ENCODE data around the gene ARID1A. TPM values are rescaled to one million over a fixed set of nuclear protein-coding genes. Genes with fewer than 3 reads are reported as not detected.

ARID1A gene
- total RNA-seq, 1 donor from 2014 or later: 29.4 TPM

- intact Hi-C loops (cut with DNase I): no loop called here
- DNase-seq (no peak), ATAC-seq (ENCODE audit: poor library complexity) (no peak)
Observed at GRCh38 chr1:26831059-26831458, 135.2 kb downstream of the ARID1A start.

Other genes with a start within 250 kb of the ARID1A start
- 132 TPM for gene HMGN2, start 223.6 kb upstream of the ARID1A start, total RNA-seq
- 3.9 TPM for gene RPS6KA1, start 166.3 kb upstream of the ARID1A start, total RNA-seq
- 5.5 TPM for gene PIGV, start 91.9 kb downstream of the ARID1A start, total RNA-seq
- gene ZDHHC18, start 130.7 kb downstream of the ARID1A start, total RNA-seq: 14.4 TPM
- gene SFN, start 167.1 kb downstream of the ARID1A start, total RNA-seq: not detected
- gene GPN2, start 194.3 kb downstream of the ARID1A start, total RNA-seq: 15.7 TPM
- 10.4 TPM for gene GPATCH3, start 204.5 kb downstream of the ARID1A start, total RNA-seq
- 5.1 TPM for gene NR0B2, start 218.0 kb downstream of the ARID1A start, total RNA-seq
- 78.1 TPM for gene NUDC, start 225.7 kb downstream of the ARID1A start, total RNA-seq